Measurements from ENCODE around the gene HNRNPC.
"Not testable (repeated sequence)": the region's sequence is repeated elsewhere in the genome, so short reads cannot be mapped to it uniquely, and the experiment has no call there.

The HNRNPC gene

DNA sequence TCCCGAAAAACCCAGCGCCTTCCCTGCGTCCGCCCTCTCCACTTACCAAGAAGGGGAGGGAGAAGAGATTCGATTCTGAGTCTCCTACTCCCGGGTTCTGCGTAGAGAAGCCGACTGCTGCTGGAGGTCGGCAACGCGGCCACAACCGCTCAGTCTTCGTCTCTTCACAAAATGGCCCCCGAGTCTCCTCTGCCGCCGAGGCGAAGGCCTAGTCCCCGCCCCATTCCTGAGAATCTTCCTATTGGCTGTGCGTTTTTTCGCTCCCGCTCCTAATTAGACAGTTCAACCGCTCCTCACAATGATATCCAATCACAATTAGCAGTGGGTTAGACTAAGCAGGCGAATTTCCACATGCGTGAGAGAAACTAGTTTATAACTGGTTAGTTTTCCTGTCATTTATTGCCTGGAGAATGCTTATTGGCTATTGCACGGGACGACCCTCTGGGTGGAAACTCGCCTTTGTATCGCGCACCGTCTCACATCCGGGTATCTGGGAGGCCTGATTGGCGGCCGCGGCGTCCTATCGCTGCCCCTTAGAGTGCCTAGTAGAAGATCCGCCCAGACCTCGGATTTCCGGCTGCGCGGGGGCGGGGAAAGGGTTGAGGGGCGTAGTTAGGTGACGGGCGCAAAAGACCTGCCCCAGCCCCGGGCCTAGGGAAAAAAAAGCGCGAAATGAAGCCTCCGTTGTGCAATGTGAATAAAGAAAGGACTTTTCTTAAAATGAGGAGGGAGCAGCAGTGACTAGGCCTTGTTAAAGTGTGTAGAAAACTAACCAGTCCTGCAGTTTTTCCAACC is at the start of gene HNRNPC:
Gene HNRNPC (minus strand): TSS at position 191 of the 795 bp plus-strand sequence. CDS start 35,249 bp downstream, outside the sequence.
- H3K27me3 Mint-ChIP-seq: no peaks in the 10 kb centered on the region
- no peaks in the 10 kb centered on the region for H3K9me3 Mint-ChIP-seq
- peaks cover 26% of the 10 kb centered on the region for H3K4me1 Mint-ChIP-seq (ENCODE audit: low read depth)
- H3K4me3 Mint-ChIP-seq: peak within 1 kb of the TSS; percentile 99
- H3K27ac Mint-ChIP-seq: peak within 1 kb of the TSS; percentile 100
- DNase-seq: peak; percentile 100
- peaks cover 53% of the 10 kb centered on the region for H3K36me3 Mint-ChIP-seq (ENCODE audit: low read depth)

GRCh38 chr14:21317398-21317797 is 48.2 kb upstream of the HNRNPC start:
- no peak overlapping the region for H3K27ac Mint-ChIP-seq

DNA sequence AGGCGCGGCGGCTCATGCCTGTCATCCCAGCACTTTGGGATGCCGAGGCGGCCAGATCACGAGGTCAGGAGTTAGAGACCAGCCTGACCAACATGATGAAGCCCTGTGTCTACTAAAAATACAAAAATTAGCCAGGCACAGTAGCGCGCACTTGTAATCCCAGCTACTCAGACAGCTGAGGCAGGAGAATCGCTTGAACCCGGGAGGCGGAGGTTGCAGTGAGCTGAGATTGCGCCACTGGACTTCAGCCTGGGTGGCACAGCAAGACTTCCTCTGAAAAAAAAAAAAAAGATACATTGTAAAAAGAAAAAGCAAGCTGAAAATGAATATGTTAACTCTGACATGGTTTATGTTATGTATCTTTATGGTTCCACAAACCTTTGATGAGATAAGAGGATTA is 44.3 kb upstream of the HNRNPC start:
- peaks cover 3% of the 10 kb centered on the region for H3K9me3 Mint-ChIP-seq
- DNase-seq: no peak
- no peak overlapping the region for H3K4me3 Mint-ChIP-seq
- H3K27me3 Mint-ChIP-seq: no peaks in the 10 kb centered on the region
- H3K4me1 Mint-ChIP-seq (ENCODE audit: low read depth): peaks cover 14% of the 10 kb centered on the region
- no peaks in the 10 kb centered on the region for H3K36me3 Mint-ChIP-seq (ENCODE audit: low read depth)
- H3K27ac Mint-ChIP-seq: no peak overlapping the region

More at GRCh38 chr14:21317398-21317797, 48.2 kb upstream of the HNRNPC start:
- H3K4me1 Mint-ChIP-seq (ENCODE audit: low read depth): peaks cover 7% of the 10 kb centered on the region
- H3K9me3 Mint-ChIP-seq: no peaks in the 10 kb centered on the region
- no peaks in the 10 kb centered on the region for H3K27me3 Mint-ChIP-seq
- no peak overlapping the region for H3K4me3 Mint-ChIP-seq
- DNase-seq: no peak
- no peaks in the 10 kb centered on the region for H3K36me3 Mint-ChIP-seq (ENCODE audit: low read depth)

DNA sequence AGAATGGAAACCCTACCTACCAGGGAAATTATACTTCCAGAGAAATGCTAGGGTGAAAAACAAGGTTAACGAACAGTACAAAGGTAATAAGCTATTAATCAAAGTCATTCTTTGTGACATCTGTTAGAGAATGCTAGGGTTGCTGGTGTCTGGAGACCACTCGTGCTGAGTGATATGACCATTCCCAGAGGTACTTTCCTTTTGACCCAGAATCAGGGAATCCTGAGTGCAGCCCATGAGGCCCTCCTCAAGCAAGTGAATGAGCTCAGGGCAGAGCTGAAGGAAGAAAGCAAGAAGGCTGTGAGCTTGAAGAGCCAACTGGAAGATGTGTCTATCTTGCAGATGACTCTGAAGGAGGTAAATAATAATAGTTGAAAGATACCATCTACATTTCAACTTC is 42.4 kb upstream of the HNRNPC start:
- no peak overlapping the region for H3K27ac Mint-ChIP-seq
- H3K36me3 Mint-ChIP-seq (ENCODE audit: low read depth): no peaks in the 10 kb centered on the region
- H3K27me3 Mint-ChIP-seq: no peaks in the 10 kb centered on the region
- H3K9me3 Mint-ChIP-seq: peaks cover 3% of the 10 kb centered on the region
- no peak overlapping the region for H3K4me3 Mint-ChIP-seq
- peaks cover 23% of the 10 kb centered on the region for H3K4me1 Mint-ChIP-seq (ENCODE audit: low read depth)
- DNase-seq: no peak

- no peak for DNase-seq
- H3K27me3 Mint-ChIP-seq: no peaks in the 10 kb centered on the region
- peaks cover 3% of the 10 kb centered on the region for H3K9me3 Mint-ChIP-seq
- H3K4me3 Mint-ChIP-seq: no peak overlapping the region
- peak overlapping the region; percentile 14 for H3K27ac Mint-ChIP-seq
- peaks cover 23% of the 10 kb centered on the region for H3K4me1 Mint-ChIP-seq (ENCODE audit: low read depth)
- H3K36me3 Mint-ChIP-seq (ENCODE audit: low read depth): no peaks in the 10 kb centered on the region
These were observed 40.7 kb upstream of the HNRNPC start for GRCh38 chr14:21309956-21310355.

DNA sequence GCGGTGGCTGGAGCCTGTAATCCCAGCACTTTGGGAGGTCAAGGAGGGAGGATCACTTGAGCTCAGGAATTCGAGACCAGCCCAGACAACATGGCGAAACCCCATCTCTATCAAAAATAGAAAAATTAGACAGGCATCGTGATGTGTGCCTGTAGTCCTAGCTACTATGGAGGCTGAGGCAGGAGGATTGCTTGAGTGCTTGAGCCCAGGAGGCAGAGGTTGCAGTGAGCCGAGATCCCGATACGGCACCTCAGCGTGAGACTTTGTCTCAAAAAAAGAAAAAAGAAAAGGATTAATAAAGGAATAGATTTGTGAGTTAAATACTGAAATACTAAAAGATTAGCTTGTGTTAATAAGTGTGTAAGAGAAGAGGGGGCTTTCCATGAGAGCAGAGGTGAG is 40.0 kb upstream of the HNRNPC start:
- no peaks in the 10 kb centered on the region for H3K36me3 Mint-ChIP-seq (ENCODE audit: low read depth)
- no peaks in the 10 kb centered on the region for H3K27me3 Mint-ChIP-seq
- peak overlapping the region; percentile 66 for H3K4me3 Mint-ChIP-seq
- H3K9me3 Mint-ChIP-seq: peaks cover 3% of the 10 kb centered on the region
- DNase-seq: no peak
- H3K27ac Mint-ChIP-seq: peak overlapping the region; percentile 85
- H3K4me1 Mint-ChIP-seq (ENCODE audit: low read depth): peaks cover 23% of the 10 kb centered on the region

DNA sequence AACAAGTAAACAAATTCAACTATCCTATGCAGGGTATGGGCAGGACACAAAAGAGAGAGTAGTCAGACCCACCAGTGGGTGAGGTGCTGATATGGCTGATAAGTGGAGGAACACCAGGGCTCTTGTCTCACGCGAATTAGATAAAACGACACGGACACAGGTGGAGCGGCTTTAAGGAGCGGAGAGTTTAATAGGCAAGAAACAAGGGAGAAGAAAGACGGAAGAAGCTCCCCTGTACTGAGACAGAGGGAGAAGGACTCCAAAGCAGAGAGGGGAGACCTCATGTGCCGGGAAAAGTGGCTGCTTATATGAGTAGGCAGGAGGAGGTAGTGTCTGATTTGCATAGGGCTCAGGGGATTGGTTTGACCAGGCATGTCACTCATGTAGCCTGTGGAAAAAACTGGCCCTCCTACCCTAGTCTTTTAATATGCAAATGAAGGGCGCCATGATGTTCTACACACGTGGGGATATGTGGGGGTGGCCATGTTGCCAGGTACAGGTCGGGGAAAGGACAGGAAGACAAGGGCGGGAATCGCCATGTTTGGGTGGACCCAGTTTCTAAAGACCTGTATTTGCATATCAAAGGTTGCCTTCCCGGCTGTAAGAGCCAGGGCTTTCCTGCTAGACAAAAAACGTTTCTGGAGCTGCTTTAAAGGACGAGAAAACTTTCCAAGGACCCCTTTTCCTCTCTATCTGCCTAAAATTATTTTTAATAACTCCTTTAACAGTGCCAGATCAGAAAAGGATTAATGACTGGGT is 39.4 kb upstream of the HNRNPC start:
- no peaks in the 10 kb centered on the region for H3K27me3 Mint-ChIP-seq
- peaks cover 3% of the 10 kb centered on the region for H3K9me3 Mint-ChIP-seq
- peak overlapping the region; percentile 85 for H3K27ac Mint-ChIP-seq
- H3K4me3 Mint-ChIP-seq: peak overlapping the region; percentile 66
- DNase-seq: peak; percentile 78
- H3K36me3 Mint-ChIP-seq (ENCODE audit: low read depth): no peaks in the 10 kb centered on the region
- peaks cover 23% of the 10 kb centered on the region for H3K4me1 Mint-ChIP-seq (ENCODE audit: low read depth)

DNA sequence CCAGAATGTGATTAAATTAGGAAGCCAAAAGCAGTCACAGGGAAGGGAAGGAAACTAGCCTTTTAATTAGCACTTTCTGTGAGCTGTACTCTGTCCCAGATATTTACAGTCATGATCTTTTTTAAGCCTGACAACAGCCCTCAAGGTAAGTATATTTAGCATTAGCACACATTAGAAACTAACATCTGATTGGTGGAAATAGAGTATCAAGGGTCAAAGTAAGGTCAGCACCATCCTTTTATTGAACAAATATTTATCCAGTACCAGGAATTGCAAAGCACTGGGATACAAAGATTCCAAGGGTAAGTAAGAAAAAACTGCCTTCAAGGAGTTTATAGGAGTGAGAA is 38.9 kb upstream of the HNRNPC start:
- no peak for DNase-seq
- Mint-ChIP-seq H3K9me3 (peaks cover 3% of the 10 kb centered on the region), H3K27ac (peak overlapping the region; percentile 85), H3K36me3 (ENCODE audit: low read depth) (no peaks in the 10 kb centered on the region), H3K4me3 (peak overlapping the region; percentile 66), H3K27me3 (no peaks in the 10 kb centered on the region), H3K4me1 (ENCODE audit: low read depth) (peaks cover 23% of the 10 kb centered on the region)

GRCh38 chr14:21307637-21308036 is 38.4 kb upstream of the HNRNPC start:
- no peak for DNase-seq
- peaks cover 23% of the 10 kb centered on the region for H3K4me1 Mint-ChIP-seq (ENCODE audit: low read depth)
- H3K9me3 Mint-ChIP-seq: peaks cover 3% of the 10 kb centered on the region
- no peaks in the 10 kb centered on the region for H3K27me3 Mint-ChIP-seq
- no peaks in the 10 kb centered on the region for H3K36me3 Mint-ChIP-seq (ENCODE audit: low read depth)
- no peak overlapping the region for H3K4me3 Mint-ChIP-seq
- no peak overlapping the region for H3K27ac Mint-ChIP-seq

GRCh38 chr14:21302836-21303140 is 33.5 kb upstream of the HNRNPC start:
- not testable (repeated sequence) for H3K9me3 Mint-ChIP-seq; H3K4me1 Mint-ChIP-seq (ENCODE audit: low read depth); H3K27ac Mint-ChIP-seq; H3K4me3 Mint-ChIP-seq; DNase-seq; H3K36me3 Mint-ChIP-seq (ENCODE audit: low read depth)
- peaks cover 22% of the 10 kb centered on the region for H3K27me3 Mint-ChIP-seq

DNA sequence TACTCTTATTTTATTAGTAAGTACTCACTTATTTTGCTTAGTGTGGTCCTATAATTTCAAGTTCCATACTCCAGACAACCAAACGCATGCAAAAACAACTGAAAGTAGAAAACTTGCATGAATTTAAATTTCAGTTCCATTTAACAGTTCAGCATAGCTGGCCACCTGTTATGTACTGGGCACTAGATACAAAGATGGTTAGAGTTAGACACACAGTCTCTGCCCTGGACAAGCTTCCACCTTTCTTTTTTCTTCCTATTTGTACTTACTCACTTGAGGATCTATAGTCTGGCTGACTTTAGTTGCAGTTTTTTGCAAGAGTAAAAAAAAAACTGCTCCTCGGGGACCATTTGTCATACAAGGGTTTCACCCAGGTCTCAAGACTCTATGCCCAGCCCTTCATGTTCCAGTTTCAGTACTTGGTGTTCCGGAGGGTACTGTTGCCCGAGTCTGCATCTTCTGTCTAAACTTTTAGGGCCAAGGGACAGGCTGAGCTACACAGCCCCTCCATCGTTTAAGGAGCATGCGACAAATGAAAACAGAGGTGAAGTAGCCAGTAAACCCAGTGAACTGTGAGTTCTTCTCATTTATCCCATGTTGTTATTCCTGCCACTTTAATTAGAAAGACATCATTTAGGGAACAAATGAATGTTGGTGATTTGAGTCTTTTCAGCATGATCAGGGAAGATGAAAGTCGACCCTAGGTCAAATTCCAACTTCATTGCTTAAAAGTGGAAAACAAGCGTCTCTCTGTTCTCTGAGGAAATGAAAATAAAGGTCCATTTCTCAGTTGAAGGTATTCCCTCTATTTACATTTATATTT is 33.0 kb upstream of the HNRNPC start:
- Mint-ChIP-seq H3K9me3 (no peaks in the 10 kb centered on the region), H3K4me1 (ENCODE audit: low read depth) (peaks cover 7% of the 10 kb centered on the region), H3K4me3 (no peak overlapping the region), H3K27ac (no peak overlapping the region), H3K36me3 (ENCODE audit: low read depth) (no peaks in the 10 kb centered on the region), H3K27me3 (peaks cover 25% of the 10 kb centered on the region)
- DNase-seq: no peak

DNA sequence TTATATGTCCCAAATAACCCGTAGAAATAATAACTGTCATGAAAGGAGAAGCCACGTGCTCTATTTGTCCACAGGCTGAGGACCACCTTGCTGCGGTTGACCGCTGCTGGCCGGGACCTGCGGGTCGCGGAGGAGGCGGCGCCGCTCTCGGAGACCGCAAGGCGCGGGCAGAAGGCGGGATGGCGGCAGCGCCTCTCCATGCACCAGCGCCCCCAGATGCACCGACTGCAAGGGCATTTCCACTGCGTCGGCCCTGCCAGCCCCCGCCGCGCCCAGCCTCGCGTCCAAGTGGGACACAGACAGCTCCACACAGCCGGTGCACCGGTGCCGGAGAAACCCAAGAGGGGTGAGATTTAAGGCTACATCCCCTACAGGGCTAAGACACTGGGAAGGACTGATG is 31.6 kb upstream of the HNRNPC start:
- peak; percentile 51 for DNase-seq
- Mint-ChIP-seq H3K4me3 (peak overlapping the region; percentile 53), H3K36me3 (ENCODE audit: low read depth) (no peaks in the 10 kb centered on the region), H3K27me3 (peaks cover 25% of the 10 kb centered on the region), H3K27ac (no peak overlapping the region), H3K9me3 (no peaks in the 10 kb centered on the region), H3K4me1 (ENCODE audit: low read depth) (peaks cover 7% of the 10 kb centered on the region)

DNA sequence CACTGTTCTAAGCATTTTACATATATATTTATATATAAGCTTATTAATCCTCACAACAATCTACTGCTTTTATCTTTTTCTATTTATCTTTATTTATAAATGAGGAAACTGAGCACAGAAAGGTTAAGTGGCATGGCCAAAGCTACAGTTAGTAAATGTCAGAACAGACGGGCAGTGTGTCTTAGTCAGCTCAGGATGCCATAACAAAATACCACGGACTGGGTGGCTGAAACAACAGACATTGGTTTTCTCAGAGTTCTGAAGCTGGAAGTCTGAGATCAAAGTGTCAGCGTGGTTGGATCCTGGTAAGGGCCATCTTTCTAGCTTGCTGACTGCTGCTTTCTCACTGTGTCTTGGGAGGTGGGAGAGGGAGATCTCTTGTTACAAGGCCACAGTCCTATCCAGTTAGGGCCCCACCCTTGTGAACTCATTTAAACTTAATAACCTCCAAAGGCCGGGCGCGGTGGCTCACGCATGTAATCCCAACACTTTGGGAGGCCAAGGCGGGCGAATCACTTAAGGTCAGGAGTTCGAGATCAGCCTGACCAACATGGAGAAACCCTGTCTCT is 30.4 kb upstream of the HNRNPC start:
- Mint-ChIP-seq H3K27ac (no peak overlapping the region), H3K36me3 (ENCODE audit: low read depth) (no peaks in the 10 kb centered on the region), H3K4me1 (ENCODE audit: low read depth) (peaks cover 7% of the 10 kb centered on the region), H3K27me3 (peaks cover 25% of the 10 kb centered on the region), H3K9me3 (no peaks in the 10 kb centered on the region), H3K4me3 (no peak overlapping the region)
- DNase-seq: no peak

DNA sequence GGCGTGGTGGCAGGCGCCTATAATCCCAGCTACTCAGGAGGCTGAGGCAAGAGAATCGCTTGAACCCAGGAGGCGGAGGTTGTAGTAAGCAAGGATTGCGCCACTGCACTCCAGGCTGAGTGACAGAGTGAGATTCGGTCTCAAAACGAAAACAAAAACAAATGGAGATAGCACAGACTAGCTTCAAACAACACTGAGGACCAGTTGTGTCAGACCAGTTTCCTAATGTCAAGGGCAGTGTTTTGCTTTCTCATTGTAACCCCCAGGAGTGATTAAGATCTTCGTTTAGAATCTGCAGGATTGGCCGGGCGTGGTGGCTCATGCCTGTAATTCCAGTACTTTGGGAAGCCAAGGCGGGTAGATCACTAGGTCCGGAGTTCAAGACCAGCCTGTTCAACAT is 29.1 kb upstream of the HNRNPC start:
- H3K36me3 Mint-ChIP-seq (ENCODE audit: low read depth): no peaks in the 10 kb centered on the region
- H3K4me1 Mint-ChIP-seq (ENCODE audit: low read depth): peaks cover 7% of the 10 kb centered on the region
- H3K4me3 Mint-ChIP-seq: no peak overlapping the region
- no peaks in the 10 kb centered on the region for H3K9me3 Mint-ChIP-seq
- no peak for DNase-seq
- H3K27ac Mint-ChIP-seq: no peak overlapping the region
- peaks cover 29% of the 10 kb centered on the region for H3K27me3 Mint-ChIP-seq

Measured in activated T-cell treated with anti-CD3 and anti-CD28 coated beads, Interleukin-2, amount 50 U/mL, for 24 hours (primary cell).